Endothelial cell of umbilical vein (primary cell): ENCODE data around the gene AFF4. TPM values are rescaled to one million over a fixed set of nuclear protein-coding genes. Genes with fewer than 3 reads are reported as not detected.

Experiments
- BruUV-seq: library from RNA; stranded (reverse); fragments of 400-500 nt; replicated peaks from 2 replicates; lab custom pipeline; 2021; lab: Mats Ljungman, UMichigan
- CTCF ChIA-PET: fragments of 300-600, 350-600 bp; sonication (Branson Sonifier 250); formaldehyde crosslinking; loops from one replicate; lab custom pipeline; 2021; ENCODE audit warnings: antibody characterized with exemption, inconsistent platforms; lab: Charles Lee
- POLR2A ChIA-PET: fragments of 300-600, 350-600 bp; sonication (Branson Sonifier 250); formaldehyde crosslinking; loops from one replicate; lab custom pipeline; 2021; ENCODE audit warnings: antibody characterized with exemption, inconsistent platforms; lab: Charles Lee
- DNase-seq: peaks from one replicate; pipeline ENCODE4 v3.0.0-alpha.2; 2011; ENCODE audit warnings: low read depth, low spot score
- FAIRE-seq: peaks from 2 replicates; lab custom pipeline; 2011; peaks lifted over from hg19 to GRCh38; lab: Jason Lieb, UNC
- H2AFZ ChIP-seq: 2 replicates; pipeline ENCODE4 v1.6.0; 2012; ENCODE audit warnings: low read depth, low read length, control low read depth, inconsistent platforms
- H3K27ac ChIP-seq: 2 replicates; pipeline ENCODE4 v1.5.1; 2011; ENCODE audit warnings: low read depth, mild to moderate bottlenecking, control low read depth, low read length, moderate library complexity; ENCODE audit not compliant: insufficient read depth
- H3K27me3 ChIP-seq, 2 experiments: 2 replicates each; pipeline versions ENCODE4 v1.6.0 to v1.6.1; 2011; ENCODE audit warnings: low read length in 2 of 2, mixed read lengths in 1 of 2; ENCODE audit not compliant: control insufficient read depth in 2 of 2, insufficient read depth in 2 of 2
- H3K36me3 ChIP-seq, 2 experiments: 2 replicates in 1 of 2; 3 replicates in 1 of 2; pipeline ENCODE4 v1.5.1; 2011; ENCODE audit warnings: low read length in 2 of 2, mild to moderate bottlenecking in 1 of 2, moderate library complexity in 1 of 2; ENCODE audit not compliant: control insufficient read depth in 2 of 2, insufficient read depth in 2 of 2; ENCODE audit errors: extremely low read depth in 1 of 2
- H3K4me1 ChIP-seq: 3 replicates; pipeline ENCODE4 v1.5.1; 2011; ENCODE audit warnings: mild to moderate bottlenecking, low read length; ENCODE audit not compliant: control insufficient read depth, insufficient read depth; ENCODE audit errors: extremely low read depth
- H3K4me2 ChIP-seq: 2 replicates; pipeline ENCODE4 v1.6.1; 2011; ENCODE audit warnings: low read length, control low read depth, mixed read lengths; ENCODE audit not compliant: insufficient read depth
- H3K4me3 ChIP-seq, 3 experiments: fragments of 200-600 bp in 1 of 3; sonication (generic), shearing (Covaris generic) in 1 of 3; replicated peaks in 1 of 3; 2 replicates each; pipeline ENCODE4 v1.5.1; 2011 to 2016; ENCODE audit warnings: control low read depth in 3 of 3, low read length in 3 of 3, mild to moderate bottlenecking in 2 of 3, inconsistent platforms in 1 of 3, low read depth in 1 of 3, moderate library complexity in 1 of 3; ENCODE audit not compliant: insufficient read depth in 1 of 3
- H3K79me2 ChIP-seq: 2 replicates; pipeline ENCODE4 v1.6.0; 2012; ENCODE audit warnings: low read length, inconsistent platforms; ENCODE audit not compliant: control insufficient read depth, insufficient read depth
- H3K9ac ChIP-seq: replicated peaks from 2 replicates; pipeline ENCODE3; 2011; ENCODE audit warnings: low read length, control low read depth; ENCODE audit not compliant: insufficient read depth; ENCODE audit errors: extremely low read depth
- H3K9me1 ChIP-seq: replicated peaks from 3 replicates; pipeline ENCODE4 v1.6.0; 2011; ENCODE audit warnings: mild to moderate bottlenecking, low read length; ENCODE audit not compliant: control insufficient read depth, insufficient read depth; ENCODE audit errors: extremely low read depth
- H3K9me3 ChIP-seq: replicated peaks from 2 replicates; pipeline ENCODE4 v1.5.1; 2012; ENCODE audit warnings: low read length, inconsistent platforms; ENCODE audit not compliant: control insufficient read depth, insufficient read depth
- H4K20me1 ChIP-seq: replicated peaks from 2 replicates; pipeline ENCODE3; 2011; ENCODE audit warnings: mild to moderate bottlenecking, low read length; ENCODE audit not compliant: control insufficient read depth, insufficient read depth; ENCODE audit errors: extremely low read depth
- CTCF ChIP-seq, 2 donors: IDR thresholded peaks; 1 replicate in 1 of 2; 2 replicates in 1 of 2; pipeline ENCODE4 v1.5.1; 2011; ENCODE audit warnings: low read length in 2 of 2, mild to moderate bottlenecking in 2 of 2, moderate library complexity in 2 of 2, control low read depth in 1 of 2, inconsistent platforms in 1 of 2, low read depth in 1 of 2; ENCODE audit not compliant: insufficient read depth in 1 of 2; ENCODE audit errors: extremely low read depth in 1 of 2
- EZH2 ChIP-seq: IDR thresholded peaks from 2 replicates; pipeline ENCODE4 v1.6.1; 2012; ENCODE audit warnings: borderline replicate concordance, low read depth, mild to moderate bottlenecking, moderate library complexity, low read length, inconsistent platforms; ENCODE audit not compliant: severe bottlenecking
- FOS ChIP-seq: IDR thresholded peaks from 2 replicates; pipeline ENCODE4 v1.6.1; 2011; ENCODE audit warnings: mild to moderate bottlenecking, low read length, moderate library complexity, borderline replicate concordance; ENCODE audit not compliant: insufficient read depth
- GATA2 ChIP-seq: IDR thresholded peaks from 2 replicates; pipeline ENCODE4 v1.7.0; 2011; ENCODE audit warnings: low read depth, mild to moderate bottlenecking, moderate library complexity, mixed read lengths, low read length; ENCODE audit not compliant: insufficient read length, insufficient read depth
- JUN ChIP-seq: IDR thresholded peaks from 2 replicates; pipeline ENCODE4 v1.6.1; 2011; ENCODE audit warnings: borderline replicate concordance, low read depth; ENCODE audit not compliant: insufficient read length, insufficient read depth
- MAX ChIP-seq: IDR thresholded peaks from 2 replicates; pipeline ENCODE4 v1.6.1; 2011; ENCODE audit not compliant: insufficient read depth, insufficient read length
- MYC ChIP-seq: IDR thresholded peaks from one replicate; pipeline ENCODE4 v1.6.1; 2011; ENCODE audit warnings: mild to moderate bottlenecking, low read depth, low read length
- POLR2A ChIP-seq: IDR thresholded peaks from 2 replicates; pipeline ENCODE4 v1.6.1; 2012; ENCODE audit warnings: low read depth, mild to moderate bottlenecking, control low read depth, low read length
- POLR2AphosphoS5 ChIP-seq: IDR thresholded peaks from 2 replicates; pipeline ENCODE4 v1.6.1; 2012; ENCODE audit warnings: low read depth, mild to moderate bottlenecking, control low read depth, low read length, moderate library complexity; ENCODE audit not compliant: insufficient read depth
- dilution Hi-C: fragments of 300-500 bp; cut with MboI; formaldehyde crosslinking; loops from one replicate; pipeline ENCODE4 v1.15.0; 2019; ENCODE audit warnings: low sequenced_read_pairs; ENCODE audit not compliant: extremely low pct_ligation_motif_present
- intact Hi-C: fragments of 100-400 bp; cut with micrococcal nuclease; formaldehyde crosslinking; loops from one replicate; pipeline ENCODE4 v1.10.0; 2022
- polyA plus RNA-seq, 4 experiments: library from polyadenylated mRNA; depleted of rRNA in 3 of 4; stranded (reverse) in 3 of 4; unstranded in 1 of 4; fragments of >200 nt; gene quantifications; 2 replicates each; pipeline versions ENCODE4 v1.2.1 to v1.2.3, GENCODE V29; 2011 to 2012; ENCODE audit warnings: missing spikeins in 1 of 4
- total RNA-seq: library from RNA; stranded (reverse); gene quantifications from 2 replicates; pipeline ENCODE4 v1.2.3, GENCODE V29; 2021

AFF4 gene
- total and polyA plus RNA-seq, 2 donors (not counting 3 experiments of a cell fraction or from before 2014, with no cell fraction given), result 27.0 to 88.3 TPM

DNA sequence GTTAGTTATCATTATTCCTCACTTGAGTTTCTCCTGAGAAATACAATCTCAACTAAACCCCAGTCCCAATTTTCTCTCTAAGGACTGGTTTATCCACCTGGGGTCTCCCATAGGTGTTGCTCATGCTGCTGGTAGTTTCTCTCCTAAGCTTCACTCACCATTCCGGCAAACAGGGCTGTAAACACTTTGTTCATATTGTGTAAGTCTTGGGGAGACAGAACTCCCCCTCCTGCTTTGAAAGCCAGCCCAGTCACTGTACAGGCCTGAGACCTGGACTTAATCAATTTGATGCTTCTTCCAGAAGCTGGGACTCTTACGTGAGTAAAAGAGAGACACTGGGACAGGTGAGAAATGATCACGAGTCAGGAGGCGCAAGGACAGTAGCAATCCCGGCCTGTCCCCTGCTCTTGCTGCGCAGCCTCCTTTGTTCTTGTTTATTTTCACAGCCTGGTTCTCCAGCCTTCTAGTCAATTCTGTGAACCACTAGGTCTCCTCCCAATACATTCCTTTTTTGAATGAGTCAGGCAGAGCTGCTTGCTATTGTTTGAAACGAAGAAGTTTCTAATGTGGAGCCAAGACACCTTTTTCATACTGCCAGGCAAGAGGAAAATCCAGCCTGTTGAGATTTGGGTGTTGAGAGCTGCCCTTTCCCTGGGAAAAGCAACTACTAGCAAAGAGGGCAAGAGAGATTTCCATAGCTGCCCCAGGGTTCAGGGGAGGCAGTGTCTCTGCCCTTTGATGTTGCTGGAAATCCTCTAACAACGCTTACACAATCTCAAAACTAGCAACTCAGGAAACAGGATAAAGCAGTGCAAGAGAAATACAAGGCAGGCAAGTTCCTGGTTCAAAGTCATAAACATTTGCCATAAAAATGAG, 123.8 kb downstream of the AFF4 start:
- no peaks in the 10 kb centered on the region for H3K27me3 ChIP-seq
- TSS peak; percentile 50 for BruUV-seq
- no peak for TF ChIP-seq EZH2
- no peak for TF ChIP-seq MAX
- no peak for TF ChIP-seq POLR2AphosphoS5
- TF ChIP-seq CTCF (IDR thresholded peaks at IDR 0.05; ENCODE audit: extremely low read depth in 1 of 2, insufficient read depth in 1 of 2, low read depth in 1 of 2, low read length in 2 of 2), result no peak
- peak; percentile 16 for TF ChIP-seq JUN
- no peak for TF ChIP-seq POLR2A
- TF ChIP-seq MYC, result no peak
- TF ChIP-seq GATA2, result no peak
- peak; percentile 38 for TF ChIP-seq FOS
- H3K36me3 ChIP-seq, result no peaks in the 10 kb centered on the region
- peak overlapping the region in 1 of 3 experiments; percentile 13 for H3K4me3 ChIP-seq
- intact Hi-C loops (loop anchor here (1.0 kb wide), 2 partner anchors 9 to 27 kb away; partner anchors contain the start of genes GDF9, SHROOM1 and UQCRQ), dilution Hi-C loops (no loop called here)
- ChIA-PET POLR2A (interaction anchor here (0.7 kb wide), 1 partner anchor 76 kb away, joined by 3 read pairs; no protein-coding TSS in a partner anchor), CTCF (interaction anchor here (1.0 to 2.2 kb wide), 7 partner anchors 9 to 44 kb away, joined by 3 to 10 read pairs (median 7); partner anchors contain the start of genes GDF9, SHROOM1 and UQCRQ)
- no peaks in the 10 kb centered on the region for H4K20me1 ChIP-seq
- H3K4me1 ChIP-seq, result peaks cover 22% of the 10 kb centered on the region
- DNase-seq (peak; percentile 93), FAIRE-seq (no peak)
- no peaks in the 10 kb centered on the region for H3K79me2 ChIP-seq
- H3K9me1 ChIP-seq, result no peaks in the 10 kb centered on the region
- H3K4me2 ChIP-seq, result peak overlapping the region; percentile 59
- H3K9ac ChIP-seq, result peak overlapping the region; percentile 35
- peak overlapping the region; percentile 76 for H3K27ac ChIP-seq
- no peaks in the 10 kb centered on the region for H3K9me3 ChIP-seq
- H2AFZ ChIP-seq, result peak overlapping the region; percentile 90
